Stomach (tissue), 4 donors: Measurements from ENCODE around the gene TBCD.

Experiments
- CTCF ChIP-seq, 7 experiments: fragments of 450-650 bp in 4 of 7; fragments of 200-600 bp in 3 of 7; sonication (generic) in 3 of 7; IDR thresholded peaks; one replicate each; pipeline ENCODE4 v1.5.1; 2016 to 2019; ENCODE audit warnings: antibody characterized with exemption in 7 of 7, control low read depth in 2 of 7, mild to moderate bottlenecking in 1 of 7
- EP300 ChIP-seq: sonication (generic); formaldehyde crosslinking; IDR thresholded peaks from one replicate; pipeline ENCODE4 v1.6.1; 2017; ENCODE audit warnings: antibody characterized with exemption
- POLR2A ChIP-seq, 4 donors: fragments of 450-650 bp; IDR thresholded peaks; one replicate each; pipeline ENCODE4 v1.6.1; 2016; ENCODE audit warnings: antibody characterized with exemption in 4 of 4, control low read depth in 2 of 4, mild to moderate bottlenecking in 1 of 4, moderate library complexity in 1 of 4
- POLR2AphosphoS5 ChIP-seq, 3 donors: sonication (generic); formaldehyde crosslinking; IDR thresholded peaks; one replicate each; pipeline ENCODE4 v1.6.1; 2016; ENCODE audit warnings: antibody characterized with exemption in 3 of 3

GRCh38 chr17:82858376-82859126 is 106.7 kb downstream of the TBCD start:
- TF ChIP-seq CTCF (IDR thresholded peaks at IDR 0.05) (no peak), POLR2A (IDR thresholded peaks at IDR 0.05) (no peak), EP300 (no peak), POLR2AphosphoS5 (IDR thresholded peaks at IDR 0.05) (no peak)
